A549 (cell line): ENCODE measurements around the gene INTS3. TPM values are rescaled to one million over a fixed set of nuclear protein-coding genes. Genes with fewer than 3 reads are reported as not detected.

Source experiments
- ATAC-seq, 2 experiments: fragments of 200-7000 bp in 1 of 2; fragments of >200 bp in 1 of 2; cut with Nextera tagmentation in 1 of 2; cut with Tn5 transposase in 1 of 2; 3 replicates each; pipeline versions ENCODE4 v1.8.0 to v1.9.1; 2018 to 2020; ENCODE audit warnings: mild to moderate bottlenecking in 1 of 2, moderate library complexity in 1 of 2
- CTCF ChIA-PET: fragments of 300-600 bp; sonication (Branson Sonifier 250); formaldehyde crosslinking; extraction: SDS; loops from one replicate; lab custom pipeline; 2021; ENCODE audit warnings: antibody characterized with exemption, inconsistent platforms; lab: Yijun Ruan, JAX
- POLR2A ChIA-PET: fragments of 350-600 bp; formaldehyde crosslinking; extraction: SDS; loops from one replicate; lab custom pipeline; 2021; ENCODE audit warnings: antibody characterized with exemption, inconsistent platforms; lab: Yijun Ruan, JAX
- DNase-seq, 2 experiments: peaks; one replicate each; pipeline versions ENCODE4 v3.0.0 to v3.0.0-alpha.2; 2011 to 2016; ENCODE audit warnings: low read depth in 1 of 2, low spot score in 1 of 2
- FAIRE-seq: peaks from 2 replicates; lab custom pipeline; 2011; peaks lifted over from hg19 to GRCh38; lab: Jason Lieb, UNC
- H3K27ac ChIP-seq, 2 experiments: fragments of >200 bp; sonication (Bioruptor Twin); formaldehyde crosslinking; 3 replicates each; pipeline ENCODE4 v1.5.1; 2016 to 2017
- H3K4me1 ChIP-seq: fragments of >200 bp; sonication (Bioruptor Twin); formaldehyde crosslinking; 3 replicates; pipeline ENCODE4 v1.6.1; 2016
- H3K4me2 ChIP-seq: fragments of >200 bp; sonication (Bioruptor Twin); formaldehyde crosslinking; 3 replicates; pipeline ENCODE4 v1.6.1; 2016
- H3K4me3 ChIP-seq: fragments of >200 bp; sonication (Bioruptor Twin); formaldehyde crosslinking; 3 replicates; pipeline ENCODE4 v1.5.1; 2016
- H3K9me3 ChIP-seq: fragments of >200 bp; sonication (Bioruptor Twin); formaldehyde crosslinking; 3 replicates; pipeline ENCODE4 v1.6.1; 2016
- CBX2 ChIP-seq: fragments of 200-600 bp; sonication (generic); IDR thresholded peaks from 2 replicates; pipeline ENCODE4 v1.6.1; 2016; ENCODE audit warnings: low read depth, mild to moderate bottlenecking, borderline replicate concordance
- CBX8 ChIP-seq: fragments of 200-600 bp; sonication (generic); IDR thresholded peaks from 2 replicates; pipeline ENCODE4 v1.6.1; 2016
- CHD4 ChIP-seq: fragments of 200-600 bp; sonication (generic); IDR thresholded peaks from 2 replicates; pipeline ENCODE4 v1.6.1; 2016; ENCODE audit warnings: antibody characterized with exemption, mild to moderate bottlenecking, borderline replicate concordance
- CTCF ChIP-seq: fragments of >200 bp; sonication (Bioruptor Twin); formaldehyde crosslinking; IDR thresholded peaks from 3 replicates; pipeline ENCODE4 v1.5.1; 2016
- EHF ChIP-seq: fragments of 250-450 bp; sonication (Bioruptor Pico); IDR thresholded peaks from 2 replicates; pipeline ENCODE4 v1.5.0; 2020; ENCODE audit warnings: mild to moderate bottlenecking
- EHMT2 ChIP-seq: fragments of 200-600 bp; sonication (generic); IDR thresholded peaks from 2 replicates; pipeline ENCODE4 v1.6.1; 2016; ENCODE audit warnings: antibody characterized with exemption, low read depth, mild to moderate bottlenecking, moderate library complexity
- ELK1 ChIP-seq: fragments of 150-350 bp; IDR thresholded peaks from 2 replicates; pipeline ENCODE4 v1.6.1; 2014; ENCODE audit warnings: low read depth, mild to moderate bottlenecking, low read length
- EP300 ChIP-seq, 2 experiments: fragments of >200 bp; sonication (Bioruptor Twin); formaldehyde crosslinking; IDR thresholded peaks; 2 replicates in 1 of 2; 3 replicates in 1 of 2; pipeline ENCODE4 v1.6.1; 2016 to 2017
- FOXS1 ChIP-seq: fragments of 250-450 bp; sonication (Bioruptor Pico); IDR thresholded peaks from 2 replicates; pipeline ENCODE4 v1.5.0; 2020; ENCODE audit warnings: mild to moderate bottlenecking, moderate library complexity
- HMGXB4 ChIP-seq: fragments of 250-450 bp; sonication (Bioruptor Pico); IDR thresholded peaks from 2 replicates; pipeline ENCODE4 v1.5.0; 2021; ENCODE audit warnings: mild to moderate bottlenecking, moderate library complexity, borderline replicate concordance
- HOXA7 ChIP-seq: fragments of 250-450 bp; sonication (Bioruptor Pico); IDR thresholded peaks from 2 replicates; pipeline ENCODE4 v1.5.0; 2020; ENCODE audit warnings: mild to moderate bottlenecking, moderate library complexity
- HOXB5 ChIP-seq: fragments of 250-450 bp; sonication (Bioruptor Pico); IDR thresholded peaks from 2 replicates; pipeline ENCODE4 v1.5.0; 2020; ENCODE audit warnings: mild to moderate bottlenecking, moderate library complexity
- KDM5A ChIP-seq: fragments of 200-600 bp; sonication (generic); IDR thresholded peaks from 2 replicates; pipeline ENCODE4 v1.6.1; 2016; ENCODE audit warnings: antibody characterized with exemption, mild to moderate bottlenecking
- RAD21 ChIP-seq, 2 experiments: fragments of >200 bp in 1 of 2; sonication (Bioruptor Twin) in 1 of 2; formaldehyde crosslinking in 1 of 2; IDR thresholded peaks in 1 of 2; conservative IDR thresholded peaks in 1 of 2; 2 replicates in 1 of 2; 3 replicates in 1 of 2; pipeline ENCODE4 v1.6.1; 2012 to 2018; ENCODE audit warnings: inconsistent platforms in 1 of 2
- RNF2 ChIP-seq: fragments of 200-600 bp; sonication (generic); IDR thresholded peaks from 2 replicates; pipeline ENCODE4 v1.6.1; 2016; ENCODE audit warnings: low read depth, mild to moderate bottlenecking, antibody characterized with exemption, moderate library complexity, borderline replicate concordance
- SMC3 ChIP-seq: fragments of >200 bp; sonication (Bioruptor Twin); formaldehyde crosslinking; IDR thresholded peaks from 3 replicates; pipeline ENCODE4 v1.6.1; 2018; ENCODE audit warnings: inconsistent platforms
- WGBS: methylation state at CpG from one replicate; pipeline ENCODE4 v1.1.6; 2017; ENCODE audit errors: missing lambda C conversion rate; 5-methylcytosine and 5-hydroxymethylcytosine counted together
- polyA plus RNA-seq, 4 experiments: library from polyadenylated mRNA; depleted of rRNA in 3 of 4; stranded (reverse); fragments of >200 nt; fragmentation: RNase III in 1 of 4; extraction: RNeasy Plus Mini Kit Qiagen cat#74134 plus additional on column Dnase treatment in 1 of 4; gene quantifications; 2 replicates in 3 of 4; 3 replicates in 1 of 4; pipeline ENCODE4 v1.2.3, GENCODE V29; 2011 to 2017

Gene INTS3
- polyA plus RNA-seq, 2 of the 4 experiments (the other 2 are of a cell fraction), result 23.5 to 34.1 TPM

- no peak for TF ChIP-seq ELK1
- TF ChIP-seq EP300 (IDR thresholded peaks at IDR 0.05), result no peak
- TF ChIP-seq EHMT2, result no peak
- no peak for TF ChIP-seq CBX2
- TF ChIP-seq HOXB5 (CRISPR knock-in tag), result no peak
- no peak for TF ChIP-seq EHF (CRISPR knock-in tag)
- no peak for TF ChIP-seq KDM5A
- no peak for TF ChIP-seq HOXA7 (CRISPR knock-in tag)
- TF ChIP-seq RAD21 (conservative IDR thresholded peaks at IDR 0.05 in 1 of 2, IDR thresholded peaks at IDR 0.05 in 1 of 2), result no peak
- no peak for TF ChIP-seq FOXS1 (CRISPR knock-in tag)
- no peak for TF ChIP-seq RNF2
- no peak for TF ChIP-seq CTCF
- no peak for TF ChIP-seq SMC3
- no peak for TF ChIP-seq CHD4
- TF ChIP-seq HMGXB4 (CRISPR knock-in tag), result no peak
- no peak for TF ChIP-seq CBX8
- ATAC-seq (no peak), DNase-seq (no peak), FAIRE-seq (no peak)
- POLR2A ChIA-PET, result interaction anchor here (1.2 kb wide), 1 partner anchor 42 kb away, joined by 3 read pairs; the partner anchor contains the start of gene INTS3
- no peaks in the 10 kb centered on the region for H3K9me3 ChIP-seq
- H3K27ac ChIP-seq, result no peak overlapping the region
- H3K4me2 ChIP-seq, result no peak overlapping the region
- H3K4me1 ChIP-seq, result peaks cover 6% of the 10 kb centered on the region; the same call in 1 of the 3 replicates
- WGBS, result 60% methylated on average over 11 of the region's 11 CpGs
- CTCF ChIA-PET, result interaction anchor here (0.6 to 2.0 kb wide), 4 partner anchors 8 to 301 kb away, joined by 3 to 13 read pairs (median 3); partner anchors contain the start of genes NPR1 and RAB13
- no peak overlapping the region for H3K4me3 ChIP-seq
Measured at GRCh38 chr1:153685544-153686340, 42.1 kb upstream of the INTS3 start.

GRCh38 chr1:153687346-153688125 lies 40.3 kb upstream of the INTS3 start:
- no peak for ATAC-seq
- DNase-seq, result no peak
- Histone ChIP-seq H3K4me2 (no peak overlapping the region), H3K4me1 (peaks cover 6% of the 10 kb centered on the region; the same call in 1 of the 3 replicates), H3K27ac (no peak overlapping the region), H3K9me3 (no peaks in the 10 kb centered on the region), H3K4me3 (no peak overlapping the region)
- FAIRE-seq, result no peak
- 63% methylated on average over 13 of the region's 16 CpGs for WGBS
- POLR2A ChIA-PET, result no interaction called here
- CTCF ChIA-PET, result interaction anchor here (1.7 to 2.4 kb wide), 3 partner anchors 10 to 85 kb away, joined by 5 to 13 read pairs (median 10); partner anchors contain the start of gene NPR1
- TF ChIP-seq CHD4, result no peak
